Fibroblast of villous mesenchyme (primary cell): ENCODE results near the gene COL13A1. TPM values are rescaled to one million over a fixed set of nuclear protein-coding genes. Genes with fewer than 3 reads are reported as not detected.

Experiments used
- DNase-seq: peaks from one replicate; pipeline ENCODE4 v3.0.0-alpha.2; 2010; ENCODE audit warnings: low read depth
- H3K4me3 ChIP-seq: 2 replicates; pipeline ENCODE4 v1.5.1; 2011; ENCODE audit warnings: low read depth, mild to moderate bottlenecking, low read length
- CTCF ChIP-seq: IDR thresholded peaks from 2 replicates; pipeline ENCODE4 v1.5.1; 2012; ENCODE audit warnings: low read depth, mild to moderate bottlenecking, low read length; ENCODE audit not compliant: insufficient read depth
- total RNA-seq: library from RNA; depleted of rRNA; stranded (reverse); fragments of >200 nt; gene quantifications from 2 replicates; pipeline ENCODE4 v1.2.3, GENCODE V29; 2012

COL13A1 gene
- total RNA-seq, 1 donor: 3.5 TPM

GRCh38 chr10:69918036-69918435 is 116.3 kb downstream of the COL13A1 start:
- no peak overlapping the region for H3K4me3 ChIP-seq
- no peak for TF ChIP-seq CTCF
- DNase-seq: no peak

- TF ChIP-seq CTCF: no peak
- H3K4me3 ChIP-seq: no peak overlapping the region
- DNase-seq: no peak
Measured at GRCh38 chr10:69919250-69919649, 117.5 kb downstream of the COL13A1 start.

GRCh38 chr10:69925111-69925510 is 123.4 kb downstream of the COL13A1 start:
- DNase-seq: no peak
- H3K4me3 ChIP-seq: no peak overlapping the region
- no peak for TF ChIP-seq CTCF

GRCh38 chr10:69928339-69928738 is 126.6 kb downstream of the COL13A1 start:
- no peak overlapping the region for H3K4me3 ChIP-seq
- TF ChIP-seq CTCF: no peak
- DNase-seq: no peak

- no peak for TF ChIP-seq CTCF
- H3K4me3 ChIP-seq: no peak overlapping the region
- no peak for DNase-seq
Measured at GRCh38 chr10:69929575-69929974, 127.9 kb downstream of the COL13A1 start.

- TF ChIP-seq CTCF: no peak
- H3K4me3 ChIP-seq: no peak overlapping the region
- DNase-seq: no peak
Measured at GRCh38 chr10:69934768-69935167, 133.1 kb downstream of the COL13A1 start.

GRCh38 chr10:69936091-69936490 is 134.4 kb downstream of the COL13A1 start:
- no peak for DNase-seq
- peak; percentile 11 for TF ChIP-seq CTCF
- H3K4me3 ChIP-seq: no peak overlapping the region
